Activated gamma-delta T cell (primary cell): ENCODE measurements around the gene BLOC1S4.
"Not testable (repeated sequence)": the region's sequence is repeated elsewhere in the genome, so short reads cannot be mapped to it uniquely, and the experiment has no call there.

Experiments used
- DNase-seq: peaks from one replicate; lab custom pipeline; 2025; lab: John Stamatoyannopoulos, UW

Gene BLOC1S4

GRCh38 chr4:6718932-6719610, 3.1 kb downstream of the BLOC1S4 start:
- no peak for DNase-seq

- DNase-seq: no peak
Observed at GRCh38 chr4:6719611-6720179, 3.7 kb downstream of the BLOC1S4 start.

- peak; percentile 42 for DNase-seq
Observed at GRCh38 chr4:6720202-6720699, 4.3 kb downstream of the BLOC1S4 start.

GRCh38 chr4:6721121-6721520, 5.1 kb downstream of the BLOC1S4 start:
- DNase-seq: no peak

GRCh38 chr4:6722891-6723290, 6.9 kb downstream of the BLOC1S4 start:
- no peak for DNase-seq

- no peak for DNase-seq
Observed at GRCh38 chr4:6723851-6724250, 7.9 kb downstream of the BLOC1S4 start.

GRCh38 chr4:6724421-6725111, 8.6 kb downstream of the BLOC1S4 start:
- DNase-seq: no peak

- DNase-seq: not testable (repeated sequence)
Observed at GRCh38 chr4:6725427-6725961, 9.5 kb downstream of the BLOC1S4 start.

- no peak for DNase-seq
Observed at GRCh38 chr4:6727081-6727942, 11.3 kb downstream of the BLOC1S4 start.

GRCh38 chr4:6727943-6728250, 11.9 kb downstream of the BLOC1S4 start:
- DNase-seq: no peak

GRCh38 chr4:6728320-6729029, 12.5 kb downstream of the BLOC1S4 start:
- no peak for DNase-seq

- no peak for DNase-seq
Observed at GRCh38 chr4:6730603-6731317, 14.8 kb downstream of the BLOC1S4 start.

- no peak for DNase-seq
Observed at GRCh38 chr4:6731318-6731675, 15.3 kb downstream of the BLOC1S4 start.

GRCh38 chr4:6731780-6732179, 15.8 kb downstream of the BLOC1S4 start:
- no peak for DNase-seq

GRCh38 chr4:6732441-6733357, 16.7 kb downstream of the BLOC1S4 start:
- DNase-seq: no peak

- DNase-seq: no peak
Observed at GRCh38 chr4:6733358-6734164, 17.6 kb downstream of the BLOC1S4 start.

GRCh38 chr4:6734165-6734786, 18.3 kb downstream of the BLOC1S4 start:
- no peak for DNase-seq

GRCh38 chr4:6739920-6740319, 23.9 kb downstream of the BLOC1S4 start:
- DNase-seq: no peak
